Suprapubic skin (tissue), 4 donors: Measurements from ENCODE around the gene ARRDC3.

Experiments
- CTCF ChIP-seq, 2 donors: fragments of 200-600 bp in 1 of 2; fragments of 450-650 bp in 1 of 2; sonication (generic) in 1 of 2; IDR thresholded peaks; one replicate each; pipeline ENCODE4 v1.5.1; 2016 to 2019; ENCODE audit warnings: antibody characterized with exemption in 2 of 2, mild to moderate bottlenecking in 1 of 2, moderate library complexity in 1 of 2
- POLR2A ChIP-seq, 2 donors: fragments of 450-650 bp; IDR thresholded peaks; one replicate each; pipeline ENCODE4 v1.6.1; 2017; ENCODE audit warnings: antibody characterized with exemption in 2 of 2, mild to moderate bottlenecking in 2 of 2, moderate library complexity in 2 of 2
- POLR2AphosphoS5 ChIP-seq, 3 donors: sonication (generic); formaldehyde crosslinking; IDR thresholded peaks; one replicate each; pipeline ENCODE4 v1.6.1; 2017; ENCODE audit warnings: antibody characterized with exemption in 3 of 3

- TF ChIP-seq CTCF (IDR thresholded peaks at IDR 0.05) (no peak), POLR2A (IDR thresholded peaks at IDR 0.05) (no peak), POLR2AphosphoS5 (IDR thresholded peaks at IDR 0.05) (no peak)
Measured at GRCh38 chr5:91381239-91381773, 1.8 kb downstream of the ARRDC3 start.
